ENCODE results near the gene PPARD. TPM values are rescaled to one million over a fixed set of nuclear protein-coding genes. Genes with fewer than 3 reads are reported as not detected.

PPARD gene
- total RNA-seq, 4 donors from 2014 or later: 23.4 to 31.4 (median 26.9) TPM

- no peak overlapping the region for H3K4me3 ChIP-seq
- 74% methylated on average over 8 of the region's 8 CpGs for WGBS
- no peak for DNase-seq (ENCODE audit: low spot score in 2 of 2)
- H3K9me3 ChIP-seq: no peaks in the 10 kb centered on the region
- no peak overlapping the region for H3K27ac ChIP-seq
- H3K4me1 ChIP-seq: peaks cover 14% of the 10 kb centered on the region
- H3K27me3 ChIP-seq: no peaks in the 10 kb centered on the region
- H3K36me3 ChIP-seq: peaks cover 29% of the 10 kb centered on the region
- TF ChIP-seq CTCF (IDR thresholded peaks at IDR 0.05) (no peak), EP300 (IDR thresholded peaks at IDR 0.05) (no peak), POLR2A (IDR thresholded peaks at IDR 0.05) (no peak), POLR2AphosphoS5 (IDR thresholded peaks at IDR 0.05) (no peak)
These were observed 69.7 kb downstream of the PPARD start for GRCh38 chr6:35412102-35412501.

GRCh38 chr6:35413911-35414310 lies 71.6 kb downstream of the PPARD start:
- H3K4me3 ChIP-seq: no peak overlapping the region
- H3K27me3 ChIP-seq: no peaks in the 10 kb centered on the region
- H3K27ac ChIP-seq: no peak overlapping the region
- TF ChIP-seq CTCF (IDR thresholded peaks at IDR 0.05) (no peak), POLR2A (IDR thresholded peaks at IDR 0.05) (no peak), EP300 (IDR thresholded peaks at IDR 0.05) (no peak), POLR2AphosphoS5 (IDR thresholded peaks at IDR 0.05) (no peak)
- peaks cover 34% of the 10 kb centered on the region for H3K36me3 ChIP-seq
- no peaks in the 10 kb centered on the region for H3K9me3 ChIP-seq
- no peak for DNase-seq (ENCODE audit: low spot score in 2 of 2)
- 97% methylated on average over 6 of the region's 6 CpGs for WGBS
- H3K4me1 ChIP-seq: peaks cover 16% of the 10 kb centered on the region

- WGBS: 57% methylated on average over 6 of the region's 7 CpGs
- Histone ChIP-seq H3K27ac (no peak overlapping the region), H3K36me3 (peaks cover 48% of the 10 kb centered on the region)
These were observed 72.9 kb downstream of the PPARD start for GRCh38 chr6:35415065-35415891.

GRCh38 chr6:35417979-35418661 lies 75.8 kb downstream of the PPARD start:
- WGBS: 81% methylated on average over 12 of the region's 14 CpGs
- Histone ChIP-seq H3K4me3 (no peak overlapping the region), H3K4me1 (peaks cover 15% of the 10 kb centered on the region), H3K36me3 (peaks cover 42% of the 10 kb centered on the region), H3K27me3 (no peaks in the 10 kb centered on the region), H3K27ac (no peak overlapping the region), H3K9me3 (no peaks in the 10 kb centered on the region)
- DNase-seq (ENCODE audit: low spot score in 2 of 2): no peak
- TF ChIP-seq POLR2A (IDR thresholded peaks at IDR 0.05) (no peak), CTCF (IDR thresholded peaks at IDR 0.05) (no peak), EP300 (IDR thresholded peaks at IDR 0.05) (no peak), POLR2AphosphoS5 (IDR thresholded peaks at IDR 0.05) (no peak)

More at GRCh38 chr6:35415065-35415891, 72.9 kb downstream of the PPARD start:
- Histone ChIP-seq H3K27me3 (no peaks in the 10 kb centered on the region), H3K4me3 (no peak overlapping the region), H3K4me1 (peaks cover 18% of the 10 kb centered on the region), H3K9me3 (no peaks in the 10 kb centered on the region)
- TF ChIP-seq POLR2A (IDR thresholded peaks at IDR 0.05) (no peak), CTCF (IDR thresholded peaks at IDR 0.05) (peak; percentile 24 to 56), POLR2AphosphoS5 (IDR thresholded peaks at IDR 0.05) (no peak), EP300 (IDR thresholded peaks at IDR 0.05) (no peak)
- no peak for DNase-seq (ENCODE audit: low spot score in 2 of 2)

GRCh38 chr6:35419417-35419816 lies 77.1 kb downstream of the PPARD start:
- Histone ChIP-seq H3K4me3 (no peak overlapping the region), H3K9me3 (no peaks in the 10 kb centered on the region), H3K27ac (no peak overlapping the region), H3K36me3 (peaks cover 44% of the 10 kb centered on the region), H3K27me3 (no peaks in the 10 kb centered on the region), H3K4me1 (peaks cover 15% of the 10 kb centered on the region)
- TF ChIP-seq POLR2AphosphoS5 (IDR thresholded peaks at IDR 0.05) (no peak), EP300 (IDR thresholded peaks at IDR 0.05) (no peak), POLR2A (IDR thresholded peaks at IDR 0.05) (no peak), CTCF (IDR thresholded peaks at IDR 0.05) (no peak)
- DNase-seq (ENCODE audit: low spot score in 2 of 2): no peak
- 89% methylated on average over 3 of the region's 5 CpGs for WGBS

Data from suprapubic skin (tissue), 4 donors.